ENCODE data around the gene ARHGAP42. TPM values are rescaled to one million over a fixed set of nuclear protein-coding genes. Genes with fewer than 3 reads are reported as not detected.
A peak's percentile ranks its signal among the peaks of the same experiment; 100 is the strongest.

The ARHGAP42 gene
- total and polyA plus RNA-seq, 2 of the 13 experiments (the other 11 are each of a cell fraction or from before 2014, with no cell fraction given), result 2.5 to 4.3 TPM

- TF ChIP-seq, protein P1, sequence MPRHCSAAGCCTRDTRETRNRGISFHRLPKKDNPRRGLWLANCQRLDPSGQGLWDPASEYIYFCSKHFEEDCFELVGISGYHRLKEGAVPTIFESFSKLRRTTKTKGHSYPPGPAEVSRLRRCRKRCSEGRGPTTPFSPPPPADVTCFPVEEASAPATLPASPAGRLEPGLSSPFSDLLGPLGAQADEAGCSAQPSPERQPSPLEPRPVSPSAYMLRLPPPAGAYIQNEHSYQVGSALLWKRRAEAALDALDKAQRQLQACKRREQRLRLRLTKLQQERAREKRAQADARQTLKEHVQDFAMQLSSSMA (CRISPR knock-in tag; IDR thresholded peaks at IDR 0.05), result no peak
- TF ChIP-seq ELK4 (CRISPR knock-in tag; IDR thresholded peaks at IDR 0.05; ENCODE audit: borderline replicate concordance) (no peak), ZMAT5 (CRISPR knock-in tag; IDR thresholded peaks at IDR 0.05; ENCODE audit: borderline replicate concordance, low read depth) (no peak), MYC (CRISPR knock-in tag; IDR thresholded peaks at IDR 0.05; ENCODE audit: borderline replicate concordance) (no peak), ZNF563 (CRISPR knock-in tag; IDR thresholded peaks at IDR 0.05) (no peak), LCORL (IDR thresholded peaks at IDR 0.05) (no peak), LCORL (CRISPR knock-in tag; IDR thresholded peaks at IDR 0.05) (no peak), STAG1 (CRISPR knock-in tag; IDR thresholded peaks at IDR 0.05) (peak; percentile 45), STAT6 (CRISPR knock-in tag; IDR thresholded peaks at IDR 0.05; ENCODE audit: borderline replicate concordance) (no peak), ZNF121 (CRISPR knock-in tag; IDR thresholded peaks at IDR 0.05) (peak; percentile 94), RFXANK (CRISPR knock-in tag; IDR thresholded peaks at IDR 0.05) (no peak), GABPB1 (CRISPR knock-in tag; IDR thresholded peaks at IDR 0.05) (no peak), RBM22 (optimal IDR thresholded peaks at IDR 0.05; ENCODE audit: low read length) (no peak)
- TF ChIP-seq, protein P2, sequence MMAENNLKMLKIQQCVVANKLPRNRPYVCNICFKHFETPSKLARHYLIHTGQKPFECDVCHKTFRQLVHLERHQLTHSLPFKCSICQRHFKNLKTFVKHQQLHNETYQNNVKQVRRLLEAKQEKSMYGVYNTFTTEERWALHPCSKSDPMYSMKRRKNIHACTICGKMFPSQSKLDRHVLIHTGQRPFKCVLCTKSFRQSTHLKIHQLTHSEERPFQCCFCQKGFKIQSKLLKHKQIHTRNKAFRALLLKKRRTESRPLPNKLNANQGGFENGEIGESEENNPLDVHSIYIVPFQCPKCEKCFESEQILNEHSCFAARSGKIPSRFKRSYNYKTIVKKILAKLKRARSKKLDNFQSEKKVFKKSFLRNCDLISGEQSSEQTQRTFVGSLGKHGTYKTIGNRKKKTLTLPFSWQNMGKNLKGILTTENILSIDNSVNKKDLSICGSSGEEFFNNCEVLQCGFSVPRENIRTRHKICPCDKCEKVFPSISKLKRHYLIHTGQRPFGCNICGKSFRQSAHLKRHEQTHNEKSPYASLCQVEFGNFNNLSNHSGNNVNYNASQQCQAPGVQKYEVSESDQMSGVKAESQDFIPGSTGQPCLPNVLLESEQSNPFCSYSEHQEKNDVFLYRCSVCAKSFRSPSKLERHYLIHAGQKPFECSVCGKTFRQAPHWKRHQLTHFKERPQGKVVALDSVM (CRISPR knock-in tag; IDR thresholded peaks at IDR 0.05), result peak; percentile 28; the same call in 1 of the 2 replicates
- TF ChIP-seq, protein P3, sequence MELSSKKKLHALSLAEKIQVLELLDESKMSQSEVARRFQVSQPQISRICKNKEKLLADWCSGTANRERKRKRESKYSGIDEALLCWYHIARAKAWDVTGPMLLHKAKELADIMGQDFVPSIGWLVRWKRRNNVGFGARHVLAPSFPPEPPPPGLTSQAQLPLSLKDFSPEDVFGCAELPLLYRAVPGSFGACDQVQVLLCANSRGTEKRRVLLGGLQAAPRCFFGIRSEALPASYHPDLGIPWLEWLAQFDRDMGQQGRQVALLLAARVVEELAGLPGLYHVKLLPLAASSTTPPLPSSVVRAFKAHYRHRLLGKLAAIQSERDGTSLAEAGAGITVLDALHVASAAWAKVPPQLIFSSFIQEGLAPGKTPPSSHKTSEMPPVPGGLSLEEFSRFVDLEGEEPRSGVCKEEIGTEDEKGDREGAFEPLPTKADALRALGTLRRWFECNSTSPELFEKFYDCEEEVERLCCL (CRISPR knock-in tag; IDR thresholded peaks at IDR 0.05; ENCODE audit: borderline replicate concordance), result no peak
Measured at GRCh38 chr11:100682247-100682969, 4.7 kb upstream of the ARHGAP42 start (continued).

Data from HepG2 (cell line).